HEK293 (cell line): ENCODE results near the gene KCNS1.

Experiments
- AEBP2 ChIP-seq: fragments of 450-650 bp; formaldehyde crosslinking; IDR thresholded peaks from 2 replicates; pipeline ENCODE4 v1.5.1; 2016; ENCODE audit warnings: missing biosample characterization, missing genetic modification characterization, borderline replicate concordance
- EGR2 ChIP-seq: fragments of 450-650 bp; formaldehyde crosslinking; IDR thresholded peaks from 2 replicates; pipeline ENCODE4 v1.5.1; 2016; ENCODE audit warnings: low read depth, missing biosample characterization, missing genetic modification characterization
- HOXD13 ChIP-seq: sonication (generic); formaldehyde crosslinking; IDR thresholded peaks from 2 replicates; pipeline ENCODE4 v1.8.0; 2022; ENCODE audit warnings: missing genetic modification reagents, borderline replicate concordance
- KLF10 ChIP-seq: fragments of 450-650 bp; IDR thresholded peaks from 2 replicates; pipeline ENCODE4 v1.5.1; 2018; ENCODE audit warnings: missing biosample characterization, mild to moderate bottlenecking, missing genetic modification characterization
- PATZ1 ChIP-seq: fragments of 450-650 bp; formaldehyde crosslinking; IDR thresholded peaks from 2 replicates; pipeline ENCODE4 v1.5.1; 2016; ENCODE audit warnings: missing biosample characterization, missing genetic modification characterization
- PRDM10 ChIP-seq: fragments of 450-650 bp; formaldehyde crosslinking; IDR thresholded peaks from 2 replicates; pipeline ENCODE4 v1.5.1; 2016; ENCODE audit warnings: missing biosample characterization, missing genetic modification characterization
- TRIM28 ChIP-seq: IDR thresholded peaks from 2 replicates; pipeline ENCODE4 v1.6.1; 2011; ENCODE audit warnings: low read length, control low read depth, borderline replicate concordance
- TSHZ1 ChIP-seq: fragments of 450-650 bp; formaldehyde crosslinking; IDR thresholded peaks from 2 replicates; pipeline ENCODE4 v1.5.1; 2016; ENCODE audit warnings: missing biosample characterization, missing genetic modification characterization, borderline replicate concordance
- ZBTB48 ChIP-seq: fragments of 450-650 bp; formaldehyde crosslinking; IDR thresholded peaks from 2 replicates; pipeline ENCODE4 v1.5.1; 2016; ENCODE audit warnings: missing biosample characterization, missing genetic modification characterization
- ZBTB7A ChIP-seq: fragments of 450-650 bp; formaldehyde crosslinking; IDR thresholded peaks from 2 replicates; pipeline ENCODE4 v1.5.1; 2016; ENCODE audit warnings: low read depth, missing biosample characterization, missing genetic modification characterization
- ZFP37 ChIP-seq: fragments of 450-650 bp; formaldehyde crosslinking; IDR thresholded peaks from 2 replicates; pipeline ENCODE4 v1.5.1; 2016; ENCODE audit warnings: missing biosample characterization, missing genetic modification characterization
- ZFP41 ChIP-seq: fragments of 450-650 bp; formaldehyde crosslinking; IDR thresholded peaks from 2 replicates; pipeline ENCODE4 v1.5.1; 2016; ENCODE audit warnings: missing biosample characterization, missing genetic modification characterization, borderline replicate concordance
- ZNF174 ChIP-seq: fragments of 450-650 bp; formaldehyde crosslinking; IDR thresholded peaks from 2 replicates; pipeline ENCODE4 v1.5.0; 2017; ENCODE audit warnings: missing biosample characterization, mild to moderate bottlenecking, missing genetic modification characterization
- ZNF211 ChIP-seq: fragments of 450-650 bp; formaldehyde crosslinking; IDR thresholded peaks from 2 replicates; pipeline ENCODE4 v1.5.1; 2016; ENCODE audit warnings: low read depth, missing biosample characterization, missing genetic modification characterization
- ZNF26 ChIP-seq: fragments of 450-650 bp; formaldehyde crosslinking; IDR thresholded peaks from 2 replicates; pipeline ENCODE4 v1.5.1; 2016; ENCODE audit warnings: missing biosample characterization, missing genetic modification characterization
- ZNF335 ChIP-seq: fragments of 450-650 bp; formaldehyde crosslinking; conservative IDR thresholded peaks from 2 replicates; pipeline ENCODE4 v1.5.1; 2016; ENCODE audit warnings: missing biosample characterization, missing genetic modification characterization
- ZNF341 ChIP-seq: fragments of 450-650 bp; formaldehyde crosslinking; IDR thresholded peaks from 2 replicates; pipeline ENCODE4; 2016; ENCODE audit warnings: low read depth, missing biosample characterization, missing genetic modification characterization
- ZNF362 ChIP-seq: fragments of 450-650 bp; formaldehyde crosslinking; IDR thresholded peaks from 2 replicates; pipeline ENCODE4 v1.5.1; 2016; ENCODE audit warnings: missing biosample characterization, missing genetic modification characterization
- ZNF426 ChIP-seq: fragments of 450-650 bp; formaldehyde crosslinking; IDR thresholded peaks from 2 replicates; pipeline ENCODE4 v1.5.1; 2017; ENCODE audit warnings: missing biosample characterization, missing genetic modification characterization, mild to moderate bottlenecking, inconsistent platforms, moderate library complexity
- ZNF48 ChIP-seq: fragments of 450-650 bp; formaldehyde crosslinking; IDR thresholded peaks from 2 replicates; pipeline ENCODE4 v1.5.1; 2016; ENCODE audit warnings: missing biosample characterization, missing genetic modification characterization
- ZNF549 ChIP-seq: fragments of 450-650 bp; IDR thresholded peaks from 2 replicates; pipeline ENCODE4 v1.5.1; 2018; ENCODE audit warnings: missing biosample characterization, missing genetic modification characterization, mild to moderate bottlenecking, inconsistent platforms, moderate library complexity
- ZNF560 ChIP-seq: fragments of 450-650 bp; formaldehyde crosslinking; IDR thresholded peaks from 2 replicates; pipeline ENCODE4 v1.5.1; 2017; ENCODE audit warnings: missing biosample characterization, missing genetic modification characterization, borderline replicate concordance
- ZNF585B ChIP-seq: fragments of 450-650 bp; formaldehyde crosslinking; IDR thresholded peaks from 2 replicates; pipeline ENCODE4 v1.5.1; 2016; ENCODE audit warnings: missing biosample characterization, missing genetic modification characterization
- ZNF777 ChIP-seq: fragments of 450-650 bp; formaldehyde crosslinking; IDR thresholded peaks from 2 replicates; pipeline ENCODE4 v1.5.1; 2017; ENCODE audit warnings: missing biosample characterization, missing genetic modification characterization, borderline replicate concordance
- ZNF830 ChIP-seq: fragments of 450-650 bp; IDR thresholded peaks from 2 replicates; pipeline ENCODE4 v1.5.0; 2018; ENCODE audit warnings: missing biosample characterization, missing genetic modification characterization, low read depth, mild to moderate bottlenecking, moderate library complexity
- ZNF837 ChIP-seq: fragments of 450-650 bp; formaldehyde crosslinking; IDR thresholded peaks from 2 replicates; pipeline ENCODE4 v1.5.1; 2016; ENCODE audit warnings: missing biosample characterization, missing genetic modification characterization
- ZNF843 ChIP-seq: fragments of 450-650 bp; formaldehyde crosslinking; IDR thresholded peaks from 2 replicates; pipeline ENCODE4 v1.5.1; 2016; ENCODE audit warnings: missing biosample characterization, missing genetic modification characterization

KCNS1 gene

GRCh38 chr20:45070932-45071632 lies 29.8 kb downstream of the KCNS1 start (continued):
- no peak for TF ChIP-seq PATZ1 (tag by site-specific recombination)
- no peak for TF ChIP-seq ZNF174 (tag by site-specific recombination)
- no peak for TF ChIP-seq ZNF26 (tag by site-specific recombination)
- no peak for TF ChIP-seq ZNF549
- peak; percentile 89 for TF ChIP-seq PRDM10
- peak; percentile 74 for TF ChIP-seq TRIM28
- no peak for TF ChIP-seq ZFP41
- no peak for TF ChIP-seq ZFP37
- no peak for TF ChIP-seq ZNF341
- TF ChIP-seq KLF10 = no peak
- TF ChIP-seq ZNF837 (tag by site-specific recombination) = no peak
- no peak for TF ChIP-seq ZNF830 (tag by site-specific recombination)
- no peak for TF ChIP-seq HOXD13 (CRISPR knock-in tag)
- no peak for TF ChIP-seq ZNF777
- TF ChIP-seq TSHZ1 (tag by site-specific recombination) = peak; percentile 57; the same call in 1 of the 2 replicates
- no peak for TF ChIP-seq ZNF560
- TF ChIP-seq ZBTB48 = no peak
- peak; percentile 61 for TF ChIP-seq ZNF335 (tag by site-specific recombination)
- no peak for TF ChIP-seq ZNF211 (tag by site-specific recombination)
- no peak for TF ChIP-seq ZNF843 (tag by site-specific recombination)
- no peak for TF ChIP-seq ZBTB7A (tag by site-specific recombination)
- no peak for TF ChIP-seq ZNF585B
- TF ChIP-seq EGR2 = no peak
- TF ChIP-seq AEBP2 (tag by site-specific recombination) = no peak
- TF ChIP-seq ZNF362 (tag by site-specific recombination) = no peak
- no peak for TF ChIP-seq ZNF48 (tag by site-specific recombination)
- TF ChIP-seq ZNF426 (tag by site-specific recombination) = no peak
